PFSK-1 (cell line): ENCODE data around the gene VTI1A.

Source experiments
- FOXP2 ChIP-seq: optimal IDR thresholded peaks from 2 replicates; pipeline ENCODE3; 2011; ENCODE audit warnings: borderline replicate concordance, control low read depth, inconsistent platforms; ENCODE audit not compliant: insufficient read depth; ENCODE audit errors: extremely low read length, extremely low read depth
- POLR2AphosphoS5 ChIP-seq: IDR thresholded peaks from 2 replicates; pipeline ENCODE4 v1.6.1; 2012; ENCODE audit warnings: low read depth, mild to moderate bottlenecking, control low read depth, low read length, moderate library complexity
- REST ChIP-seq, 2 experiments: IDR thresholded peaks; 2 replicates each; pipeline versions ENCODE4 v1.6.1 to v1.8.0; 2011 to 2012; ENCODE audit warnings: low read depth in 2 of 2, low read length in 2 of 2, control low read depth in 1 of 2, inconsistent platforms in 1 of 2, mild to moderate bottlenecking in 1 of 2, moderate library complexity in 1 of 2; ENCODE audit not compliant: insufficient read depth in 1 of 2
- SIN3A ChIP-seq: IDR thresholded peaks from 2 replicates; pipeline ENCODE4 v1.6.1; 2012; ENCODE audit warnings: mild to moderate bottlenecking, low read length, moderate library complexity, borderline replicate concordance; ENCODE audit not compliant: insufficient read depth
- TAF1 ChIP-seq: IDR thresholded peaks from 2 replicates; pipeline ENCODE4 v1.6.1; 2012; ENCODE audit warnings: low read length, control low read depth, borderline replicate concordance; ENCODE audit not compliant: insufficient read depth

- TF ChIP-seq POLR2AphosphoS5 (no peak), TAF1 (no peak), REST (IDR thresholded peaks at IDR 0.05; ENCODE audit: insufficient read depth in 1 of 2, low read depth in 2 of 2, low read length in 2 of 2) (no peak), FOXP2 (no peak), SIN3A (no peak)
Measured at GRCh38 chr10:112570585-112570984, 123.6 kb downstream of the VTI1A start.
